CD1c-positive myeloid dendritic cell (primary cell): ENCODE data around the gene SEPTIN8.
"Not testable (repeated sequence)": the region's sequence is repeated elsewhere in the genome, so short reads cannot be mapped to it uniquely, and the experiment has no call there.

Source experiments
- DNase-seq: peaks from one replicate; pipeline ENCODE4 v3.0.0-alpha.2; 2016; ENCODE audit errors: extremely low spot score

SEPTIN8 gene

GRCh38 chr5:132812781-132813598 is 36.0 kb upstream of the SEPTIN8 start, which contains the start of gene SOWAHA:
Gene SOWAHA (plus strand): TSS chr5:132813302. CDS start chr5:132813622, 320 bp downstream.
- DNase-seq = no peak

GRCh38 chr5:132812123-132812765 is 35.2 kb upstream of the SEPTIN8 start:
- DNase-seq = peak; percentile 75

GRCh38 chr5:132810605-132811004 is 33.6 kb upstream of the SEPTIN8 start:
- no peak for DNase-seq

- no peak for DNase-seq
Observed at GRCh38 chr5:132808866-132809265, 31.8 kb upstream of the SEPTIN8 start.

- no peak for DNase-seq
Observed at GRCh38 chr5:132808448-132808847, 31.4 kb upstream of the SEPTIN8 start.

DNA sequence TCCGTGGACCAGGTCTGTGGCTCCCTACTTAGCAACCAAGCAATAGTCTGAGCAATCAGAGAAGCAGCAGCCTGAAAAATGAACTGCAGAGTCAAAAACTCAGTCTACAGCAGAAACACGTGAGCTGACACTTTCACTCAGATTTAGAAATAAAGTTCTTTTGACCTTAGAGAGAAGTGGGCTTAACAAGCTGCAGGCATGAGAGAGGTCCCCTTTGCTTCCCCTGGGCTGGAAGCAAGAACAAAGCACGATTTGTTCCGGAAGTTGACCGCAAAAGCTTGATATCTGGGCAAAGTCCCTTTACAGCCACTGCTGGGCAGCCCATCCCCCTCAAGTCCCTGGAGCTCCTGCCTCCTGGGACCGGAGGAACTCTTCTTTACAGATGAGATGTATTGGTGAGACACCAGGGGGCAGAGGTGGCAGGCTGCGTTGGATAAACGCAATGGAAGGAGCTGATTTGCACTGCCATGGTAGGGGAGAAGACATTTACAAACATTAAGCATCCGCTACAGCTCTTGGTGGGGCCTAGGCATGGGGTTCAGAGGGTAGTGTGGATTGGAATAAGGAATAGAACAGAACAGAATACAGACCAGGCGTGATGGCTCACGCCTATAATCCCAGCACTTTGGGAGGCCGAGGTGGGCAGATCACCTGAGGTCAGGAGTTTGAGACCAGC is 30.3 kb upstream of the SEPTIN8 start:
- DNase-seq = no peak

GRCh38 chr5:132806804-132807162 is 29.7 kb upstream of the SEPTIN8 start:
- not testable (repeated sequence) for DNase-seq

DNA sequence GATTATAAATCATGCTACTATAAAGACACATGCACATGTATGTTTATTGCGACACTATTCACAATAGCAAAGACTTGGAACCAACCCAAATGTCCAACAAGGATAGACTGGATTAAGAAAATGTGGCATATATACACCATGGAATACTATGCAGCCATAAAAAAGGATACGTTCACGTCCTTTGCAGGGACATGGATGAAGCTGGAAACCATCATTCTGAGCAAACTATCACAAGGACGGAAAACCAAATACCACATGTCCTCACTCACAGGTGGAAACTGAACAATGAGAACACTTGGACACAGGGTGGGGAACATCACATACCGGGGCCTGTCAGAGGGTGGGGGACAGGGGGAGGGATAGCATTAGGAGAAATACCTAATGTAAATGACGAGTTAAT is 28.8 kb upstream of the SEPTIN8 start:
- not testable (repeated sequence) for DNase-seq

GRCh38 chr5:132804219-132804618 is 27.2 kb upstream of the SEPTIN8 start:
- not testable (repeated sequence) for DNase-seq

DNA sequence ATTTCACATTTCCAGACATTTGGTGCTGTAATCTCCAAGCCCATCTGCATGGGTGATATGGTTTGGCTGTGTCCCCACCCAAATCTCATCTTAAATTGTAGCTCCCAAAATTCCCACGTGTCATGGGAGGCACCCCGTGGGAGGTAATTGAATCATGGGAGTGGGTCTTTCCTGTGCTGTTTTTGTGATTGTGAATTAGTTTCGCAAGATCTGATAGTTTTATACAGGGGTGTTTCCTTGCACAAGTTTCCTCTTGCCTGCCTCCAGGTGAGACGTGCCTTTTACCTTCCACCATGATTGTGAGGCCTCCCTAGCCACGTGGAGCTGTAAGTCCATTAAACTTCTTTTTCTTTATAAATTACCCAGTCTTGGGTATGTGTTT is 25.6 kb upstream of the SEPTIN8 start:
- DNase-seq = not testable (repeated sequence)

DNA sequence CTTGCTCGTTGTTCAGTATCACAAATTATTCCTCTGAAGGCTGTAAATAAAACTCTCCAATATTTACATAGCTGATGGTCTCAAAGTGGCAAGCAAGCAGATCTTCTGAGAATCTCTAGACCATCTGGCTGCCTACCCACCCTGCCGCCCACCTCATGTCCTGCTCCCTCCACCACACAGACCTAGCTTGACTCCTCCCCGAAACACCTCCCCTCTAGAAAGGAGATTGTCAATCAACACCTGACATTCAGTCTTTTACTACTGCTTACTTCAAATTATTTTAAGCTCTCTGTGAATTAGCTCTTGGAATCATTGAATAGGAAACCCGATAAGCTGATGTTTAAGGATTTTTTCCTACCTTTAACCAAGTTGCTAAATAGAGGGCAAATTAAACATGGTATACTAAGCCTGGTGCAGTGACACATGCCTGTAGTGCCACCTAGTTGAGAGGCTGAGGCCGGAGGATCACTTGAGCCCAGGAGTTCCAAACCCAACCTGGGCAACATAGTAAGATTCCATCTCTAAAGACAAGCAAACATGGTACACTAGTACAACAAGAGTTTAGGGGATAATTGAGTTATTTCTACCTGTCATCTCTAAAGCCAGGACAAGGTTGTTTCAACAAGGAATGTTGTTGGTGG is 25.1 kb upstream of the SEPTIN8 start:
- DNase-seq = no peak

DNA sequence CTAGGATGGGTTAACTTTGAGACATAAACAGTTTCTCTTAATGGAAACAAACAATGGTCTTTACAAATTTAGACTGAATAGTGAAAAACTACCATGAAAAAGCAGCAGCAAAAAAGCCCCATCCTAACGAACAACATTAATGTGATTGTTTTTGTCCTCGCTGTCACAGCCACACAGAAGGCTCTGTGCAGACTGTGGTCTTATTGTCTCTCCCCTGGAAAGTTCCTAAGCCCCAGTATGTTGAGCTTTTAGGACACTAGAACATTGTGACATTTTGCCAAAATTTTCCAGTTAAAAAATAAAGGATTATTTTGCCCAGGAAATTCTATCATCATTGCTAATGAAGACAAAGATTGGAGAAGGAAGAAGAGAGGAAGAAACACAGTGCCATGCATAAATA is 23.5 kb upstream of the SEPTIN8 start:
- DNase-seq = no peak

GRCh38 chr5:132799392-132799791 is 22.4 kb upstream of the SEPTIN8 start:
- DNase-seq = no peak

DNA sequence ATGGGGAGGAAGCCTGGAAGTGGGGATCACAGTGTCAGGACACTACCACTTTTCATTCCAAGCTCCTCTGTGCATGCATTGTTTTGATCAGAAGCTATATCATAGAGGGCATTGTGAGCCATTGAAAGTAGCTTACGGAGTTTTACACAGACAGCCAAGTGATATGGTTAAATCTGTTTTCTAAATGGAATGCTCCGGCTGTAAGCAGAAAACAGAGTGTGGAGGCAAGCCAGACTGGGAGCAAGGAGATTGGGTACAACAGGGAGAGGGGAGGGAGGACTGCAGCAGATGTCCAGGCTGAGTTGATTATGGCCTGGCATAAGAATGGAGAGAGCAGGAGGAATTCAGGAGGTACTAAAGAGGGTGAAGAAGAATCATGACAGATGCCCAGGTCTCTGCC is 20.6 kb upstream of the SEPTIN8 start:
- DNase-seq = no peak

- DNase-seq = no peak
Observed at GRCh38 chr5:132791026-132791425, 14.0 kb upstream of the SEPTIN8 start.

DNA sequence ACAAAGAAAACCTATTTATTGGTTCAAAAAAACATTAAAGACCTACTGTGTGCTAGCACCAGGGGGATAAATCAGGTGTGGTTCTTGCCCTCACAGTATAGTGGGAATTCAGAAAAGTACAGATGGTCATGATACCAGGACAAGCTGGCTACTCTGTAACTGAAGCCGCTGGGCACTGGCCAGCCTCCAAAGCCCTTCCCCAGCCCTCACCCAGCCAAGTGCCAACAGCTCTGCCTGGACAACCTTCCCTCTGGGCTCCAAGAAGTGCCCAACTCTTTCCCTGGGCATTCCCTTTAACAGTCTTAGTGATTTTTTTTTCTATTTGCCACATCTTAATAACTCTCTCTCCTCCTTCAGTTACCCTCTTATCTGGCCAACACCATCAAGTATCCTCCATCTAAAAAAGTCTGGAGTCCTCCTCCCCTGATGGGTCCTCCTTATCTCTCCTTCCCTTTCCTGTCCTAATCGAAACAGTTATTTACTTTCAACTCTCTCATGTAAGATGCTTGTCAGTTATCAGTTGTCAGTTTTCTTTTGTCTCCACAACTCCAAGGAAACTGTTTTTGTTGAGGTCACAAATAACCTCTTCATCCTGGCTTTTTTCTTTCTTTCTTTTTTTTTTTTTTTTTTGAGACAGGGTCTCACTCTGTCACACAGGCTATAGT is 13.3 kb upstream of the SEPTIN8 start:
- DNase-seq = no peak

GRCh38 chr5:132788990-132789886 is 12.2 kb upstream of the SEPTIN8 start:
- DNase-seq = no peak

- DNase-seq = no peak
Observed at GRCh38 chr5:132788508-132788907, 11.5 kb upstream of the SEPTIN8 start.

GRCh38 chr5:132787076-132787475 is 10.0 kb upstream of the SEPTIN8 start:
- DNase-seq = no peak

GRCh38 chr5:132785864-132786263 is 8.8 kb upstream of the SEPTIN8 start:
- DNase-seq = no peak

DNA sequence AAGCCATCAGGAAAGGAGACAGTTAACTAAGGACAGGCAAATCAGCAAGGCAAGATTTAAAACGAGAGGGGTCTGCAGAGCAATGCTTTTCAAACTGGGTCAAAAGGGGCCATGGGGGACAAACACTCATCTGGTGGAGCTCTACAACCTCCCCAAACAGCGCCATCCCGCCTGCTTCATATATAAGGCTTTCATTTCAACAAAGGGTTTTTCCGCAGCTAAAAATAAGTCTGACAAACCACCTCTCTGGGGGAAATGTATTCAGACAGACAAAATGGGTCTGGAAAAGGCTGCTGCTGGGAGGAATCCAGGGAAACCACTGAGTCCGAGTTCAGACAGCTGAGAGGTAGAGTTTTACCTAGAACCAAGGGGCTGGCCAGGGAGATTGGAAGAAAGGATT is 8.3 kb upstream of the SEPTIN8 start:
- DNase-seq = no peak
